HG02759 (cell line): Measurements from ENCODE around the gene HTR3A.
A peak's percentile ranks its signal among the peaks of the same experiment; 100 is the strongest.

Experiments
- ATAC-seq: cut with Tn5 transposase; IDR thresholded peaks from one replicate; pipeline ENCODE4 v1.9.1; 2021; ENCODE audit warnings: mild to moderate bottlenecking, moderate library complexity; ENCODE audit not compliant: unreplicated experiment

HTR3A gene

GRCh38 chr11:113977701-113978100 lies 2.8 kb downstream of the HTR3A start:
- peak; percentile 39 for ATAC-seq

GRCh38 chr11:113979431-113979830 lies 4.5 kb downstream of the HTR3A start:
- no peak for ATAC-seq

GRCh38 chr11:113980785-113981184 lies 5.9 kb downstream of the HTR3A start:
- no peak for ATAC-seq

GRCh38 chr11:113982306-113982705 lies 7.4 kb downstream of the HTR3A start:
- no peak for ATAC-seq

GRCh38 chr11:113984781-113985180 lies 9.9 kb downstream of the HTR3A start:
- ATAC-seq, result no peak

GRCh38 chr11:113985906-113986305 lies 11.0 kb downstream of the HTR3A start:
- ATAC-seq, result no peak

GRCh38 chr11:113986351-113987140 lies 11.6 kb downstream of the HTR3A start:
- no peak for ATAC-seq

GRCh38 chr11:113989381-113989780 lies 14.5 kb downstream of the HTR3A start:
- ATAC-seq, result no peak

- ATAC-seq, result no peak
These were observed 15.0 kb downstream of the HTR3A start for GRCh38 chr11:113989916-113990315.

GRCh38 chr11:113991170-113991569 lies 16.3 kb downstream of the HTR3A start:
- ATAC-seq, result no peak

GRCh38 chr11:113991718-113992458 lies 17.0 kb downstream of the HTR3A start:
- ATAC-seq, result no peak

- ATAC-seq, result no peak
These were observed 17.7 kb downstream of the HTR3A start for GRCh38 chr11:113992459-113993110.

- no peak for ATAC-seq
These were observed 19.4 kb downstream of the HTR3A start for GRCh38 chr11:113994077-113994954.

GRCh38 chr11:113997473-113997872 lies 22.6 kb downstream of the HTR3A start:
- no peak for ATAC-seq

GRCh38 chr11:113998574-113998973 lies 23.7 kb downstream of the HTR3A start:
- ATAC-seq, result no peak

- ATAC-seq, result no peak
These were observed 25.6 kb downstream of the HTR3A start for GRCh38 chr11:114000526-114000925.

GRCh38 chr11:114001416-114001815 lies 26.5 kb downstream of the HTR3A start:
- no peak for ATAC-seq

GRCh38 chr11:114008331-114008730 lies 33.4 kb downstream of the HTR3A start:
- ATAC-seq, result no peak

- ATAC-seq, result no peak
These were observed 36.0 kb downstream of the HTR3A start for GRCh38 chr11:114010931-114011330.

- ATAC-seq, result no peak
These were observed 36.5 kb downstream of the HTR3A start for GRCh38 chr11:114011443-114011842.

GRCh38 chr11:114015117-114015516 lies 40.2 kb downstream of the HTR3A start:
- no peak for ATAC-seq
